ENCODE data around the gene CCT5.

DNA sequence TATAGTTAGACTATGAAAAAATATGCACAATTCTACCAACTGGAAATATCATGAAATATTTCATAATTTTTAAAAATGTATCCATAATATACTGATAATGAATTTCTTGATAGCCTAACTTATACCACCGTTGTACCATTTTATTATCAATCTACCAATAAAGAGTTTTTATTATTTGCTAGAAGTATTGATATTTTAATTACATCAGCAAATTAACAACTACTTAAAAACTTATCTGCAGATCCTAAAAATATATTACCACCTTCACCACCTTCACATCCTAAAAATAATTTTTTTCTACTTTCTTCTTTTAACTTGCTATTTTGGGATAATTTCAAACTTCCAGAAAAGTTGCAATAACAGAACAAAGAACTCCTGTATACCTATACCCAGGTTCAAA, 21.8 kb upstream of the CCT5 start:
- no peak for TF ChIP-seq POLR2A (IDR thresholded peaks at IDR 0.05)
- TF ChIP-seq, protein P1, sequence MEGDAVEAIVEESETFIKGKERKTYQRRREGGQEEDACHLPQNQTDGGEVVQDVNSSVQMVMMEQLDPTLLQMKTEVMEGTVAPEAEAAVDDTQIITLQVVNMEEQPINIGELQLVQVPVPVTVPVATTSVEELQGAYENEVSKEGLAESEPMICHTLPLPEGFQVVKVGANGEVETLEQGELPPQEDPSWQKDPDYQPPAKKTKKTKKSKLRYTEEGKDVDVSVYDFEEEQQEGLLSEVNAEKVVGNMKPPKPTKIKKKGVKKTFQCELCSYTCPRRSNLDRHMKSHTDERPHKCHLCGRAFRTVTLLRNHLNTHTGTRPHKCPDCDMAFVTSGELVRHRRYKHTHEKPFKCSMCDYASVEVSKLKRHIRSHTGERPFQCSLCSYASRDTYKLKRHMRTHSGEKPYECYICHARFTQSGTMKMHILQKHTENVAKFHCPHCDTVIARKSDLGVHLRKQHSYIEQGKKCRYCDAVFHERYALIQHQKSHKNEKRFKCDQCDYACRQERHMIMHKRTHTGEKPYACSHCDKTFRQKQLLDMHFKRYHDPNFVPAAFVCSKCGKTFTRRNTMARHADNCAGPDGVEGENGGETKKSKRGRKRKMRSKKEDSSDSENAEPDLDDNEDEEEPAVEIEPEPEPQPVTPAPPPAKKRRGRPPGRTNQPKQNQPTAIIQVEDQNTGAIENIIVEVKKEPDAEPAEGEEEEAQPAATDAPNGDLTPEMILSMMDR (IDR thresholded peaks at IDR 0.05): no peak
- TF ChIP-seq POLR2AphosphoS5 (IDR thresholded peaks at IDR 0.05): no peak
